Keratinocyte (primary cell): ENCODE data around the gene UBASH3B.

Experiments
- CTCF ChIP-seq, 3 experiments: IDR thresholded peaks in 1 of 3; conservative IDR thresholded peaks in 1 of 3; optimal IDR thresholded peaks in 1 of 3; 2 replicates in 2 of 3; 3 replicates in 1 of 3; pipeline versions ENCODE3 to v1.5.1; 2011; ENCODE audit warnings: low read length in 3 of 3, mild to moderate bottlenecking in 3 of 3, moderate library complexity in 2 of 3, control low read depth in 1 of 3, inconsistent platforms in 1 of 3; ENCODE audit not compliant: insufficient read depth in 2 of 3; ENCODE audit errors: extremely low read depth in 1 of 3
- EZH2 ChIP-seq: IDR thresholded peaks from one replicate; pipeline ENCODE4 v1.6.1; 2012; ENCODE audit warnings: inconsistent platforms, mild to moderate bottlenecking, low read length, moderate library complexity

GRCh38 chr11:122754553-122755322 lies 99.2 kb downstream of the UBASH3B start:
- peak; percentile 12 to 35 (median 30) for TF ChIP-seq CTCF (optimal IDR thresholded peaks at IDR 0.05 in 1 of 3, IDR thresholded peaks at IDR 0.05 in 1 of 3, conservative IDR thresholded peaks at IDR 0.05 in 1 of 3; ENCODE audit: extremely low read depth in 1 of 3, insufficient read depth in 2 of 3, low read length in 3 of 3)
- no peak for TF ChIP-seq EZH2
